HG03442 (cell line): Measurements from ENCODE around the gene DNAJC4.
"Not testable (repeated sequence)": the region's sequence is repeated elsewhere in the genome, so short reads cannot be mapped to it uniquely, and the experiment has no call there.

Experiments
- ATAC-seq: cut with Tn5 transposase; IDR thresholded peaks from one replicate; pipeline ENCODE4 v1.9.1; 2021; ENCODE audit warnings: mild to moderate bottlenecking, moderate library complexity; ENCODE audit not compliant: unreplicated experiment

DNAJC4 gene

DNA sequence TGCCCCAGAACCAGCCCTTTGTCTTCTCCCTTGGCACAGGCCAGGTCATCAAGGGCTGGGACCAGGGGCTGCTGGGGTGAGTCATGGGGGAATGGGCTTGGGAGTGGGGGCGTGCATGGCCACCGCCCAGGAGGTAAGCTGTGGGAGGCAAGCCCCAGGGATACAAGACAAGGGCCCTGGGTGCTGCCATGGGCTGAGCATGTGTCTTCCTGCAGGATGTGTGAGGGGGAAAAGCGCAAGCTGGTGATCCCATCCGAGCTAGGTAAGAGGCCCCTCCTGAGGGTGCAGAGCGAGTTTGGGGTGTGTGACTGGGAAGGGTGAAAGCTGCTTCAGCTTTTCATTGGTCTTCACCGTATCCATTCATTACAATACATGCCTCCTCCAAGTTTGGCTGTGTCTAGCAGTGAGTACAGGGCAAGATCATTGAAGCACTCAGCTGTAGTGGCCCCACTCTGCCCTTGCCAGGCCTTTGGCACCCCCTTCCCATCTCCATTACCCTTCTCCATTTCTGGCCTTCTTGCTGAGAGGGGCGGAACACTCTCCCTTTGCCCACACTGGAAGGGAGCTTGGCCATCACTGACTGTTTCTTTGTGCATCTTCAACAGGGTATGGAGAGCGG is 13.0 kb downstream of the DNAJC4 start:
- no peak for ATAC-seq

DNA sequence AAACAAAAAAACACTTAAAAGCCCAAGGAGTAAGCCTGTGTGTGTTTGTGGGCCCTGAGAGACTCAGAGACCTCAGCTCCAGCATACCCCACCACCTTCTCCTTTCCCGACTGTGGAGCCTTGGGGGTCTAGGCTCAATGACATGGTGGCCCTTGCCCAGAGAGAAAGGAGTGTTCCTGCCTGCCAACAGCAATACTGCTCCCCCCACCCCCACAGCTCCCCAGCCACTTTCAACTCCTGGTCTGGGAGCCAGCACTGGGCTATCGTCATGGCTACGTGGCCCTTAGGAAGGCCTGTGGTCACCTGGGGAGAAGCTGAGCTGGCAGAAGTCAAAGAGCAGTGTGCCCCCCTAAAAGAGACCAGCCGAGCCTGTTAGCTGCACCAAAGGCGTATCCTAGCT is 13.8 kb downstream of the DNAJC4 start:
- no peak for ATAC-seq

- ATAC-seq = no peak
These were observed 14.6 kb downstream of the DNAJC4 start for GRCh38 chr11:64244966-64245365.

- ATAC-seq = no peak
These were observed 15.1 kb downstream of the DNAJC4 start for GRCh38 chr11:64245401-64245796.

- ATAC-seq = no peak
These were observed 15.7 kb downstream of the DNAJC4 start for GRCh38 chr11:64245797-64246620.

DNA sequence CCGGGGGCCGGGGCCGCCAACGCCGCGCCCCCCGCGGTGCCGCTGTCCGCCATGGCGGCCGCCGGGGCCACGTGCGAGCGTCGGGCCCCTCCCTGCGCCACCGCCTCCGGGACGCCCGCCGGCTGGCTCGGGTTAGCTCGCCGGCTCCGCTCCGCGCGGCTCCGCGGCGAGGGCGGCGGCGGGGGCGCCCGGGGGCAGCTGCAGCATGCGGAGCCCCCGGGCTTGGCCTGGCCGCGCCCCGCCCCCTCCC is 16.2 kb downstream of the DNAJC4 start:
- ATAC-seq = not testable (repeated sequence)

DNA sequence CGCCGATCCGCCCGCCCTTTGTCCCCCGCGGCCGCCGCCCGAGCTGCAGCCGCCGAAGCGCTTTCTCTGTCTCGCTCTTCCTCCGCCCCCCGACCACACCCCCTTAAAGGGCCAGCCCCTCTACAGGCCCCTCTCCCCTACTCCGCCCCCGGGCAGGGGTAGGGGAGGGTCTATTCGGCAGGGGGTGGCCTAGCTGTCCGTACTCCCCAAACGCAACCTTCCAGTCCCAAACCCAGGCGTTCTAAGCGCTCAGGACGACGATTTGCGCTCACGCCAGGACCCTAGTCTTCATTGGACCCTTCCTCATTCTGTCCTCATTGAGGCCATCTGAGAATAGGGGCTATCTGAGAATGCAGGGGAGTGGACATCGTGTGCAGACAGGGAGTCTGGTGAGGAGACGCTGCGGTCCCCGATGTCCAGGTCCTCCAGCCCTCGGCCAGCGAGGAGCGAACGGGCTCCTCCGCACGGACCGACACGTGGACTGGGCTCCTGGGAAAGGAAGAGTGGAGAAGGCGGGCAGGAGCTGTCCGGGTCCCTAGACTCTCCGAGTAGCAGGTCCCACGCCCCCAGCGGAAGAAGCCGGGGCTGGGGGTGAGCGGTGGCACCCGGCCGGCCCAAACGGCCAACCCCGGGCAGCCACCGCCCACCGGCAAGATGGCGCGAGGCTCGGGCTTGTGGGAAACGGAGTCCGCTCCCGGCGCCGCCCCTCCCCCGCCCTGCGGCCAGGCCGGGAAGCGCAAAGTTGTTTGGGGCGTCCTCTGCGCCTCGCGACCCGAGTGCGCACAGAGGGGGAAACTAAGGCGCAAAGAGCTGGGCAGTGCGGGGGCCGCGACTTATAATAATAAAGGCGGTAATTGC is 16.8 kb downstream of the DNAJC4 start, which contains the start of gene PPP1R14B:
TSS of gene PPP1R14B (minus strand) at position 73 of the 858 bp plus-strand sequence. CDS start 270 bp downstream, outside the sequence.
- no peak for ATAC-seq

DNA sequence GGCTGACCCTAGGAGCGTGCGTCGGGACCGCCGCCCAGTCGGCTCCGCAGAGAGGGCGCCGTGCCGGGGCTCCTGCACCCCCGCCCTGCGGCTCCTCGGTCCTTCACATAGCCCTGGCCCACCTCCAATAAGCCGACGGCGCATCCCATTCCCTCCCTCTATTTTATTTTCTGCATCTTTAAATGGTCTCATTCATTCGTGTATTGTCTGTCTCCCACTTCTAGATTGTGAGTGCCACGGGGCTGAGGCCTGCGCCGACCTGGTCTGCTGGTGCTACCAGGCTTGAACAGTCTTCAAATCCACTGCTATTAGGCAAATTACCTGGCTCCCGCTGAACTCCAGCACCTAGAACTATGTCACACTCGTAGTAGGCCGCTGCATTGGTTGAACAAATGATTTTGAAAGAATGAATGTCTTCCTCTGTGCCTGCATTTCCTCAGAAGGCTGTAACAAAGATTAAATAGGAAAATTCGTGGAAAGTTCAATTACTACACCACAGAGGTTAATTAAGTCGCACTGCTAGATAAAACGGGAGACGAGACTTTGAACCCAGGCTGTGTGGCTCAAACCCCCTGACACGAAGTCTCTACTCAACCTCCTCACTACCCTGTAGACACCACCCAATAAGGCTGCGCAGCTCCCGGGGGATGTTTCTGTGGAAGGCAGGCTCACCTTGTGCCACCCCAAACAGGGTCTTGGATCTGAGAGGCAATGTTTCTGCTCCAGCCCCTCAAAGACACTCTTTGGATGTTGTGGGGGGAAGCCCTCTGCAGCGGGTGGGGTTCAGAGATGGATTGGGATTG is 17.6 kb downstream of the DNAJC4 start:
- no peak for ATAC-seq

- ATAC-seq = no peak
These were observed 18.2 kb downstream of the DNAJC4 start for GRCh38 chr11:64248578-64248977.

GRCh38 chr11:64249038-64249437 is 18.7 kb downstream of the DNAJC4 start:
- ATAC-seq = no peak

GRCh38 chr11:64249563-64250414 is 19.4 kb downstream of the DNAJC4 start:
- ATAC-seq = no peak

- ATAC-seq = no peak
These were observed 20.2 kb downstream of the DNAJC4 start for GRCh38 chr11:64250415-64251015.

GRCh38 chr11:64251016-64251752 is 20.8 kb downstream of the DNAJC4 start, which contains the start of gene PLCB3:
TSS of gene PLCB3 (plus strand) at chr11:64251530. CDS start at chr11:64251650, 120 bp downstream.
- peak; percentile 48 for ATAC-seq

- ATAC-seq = no peak
These were observed 21.3 kb downstream of the DNAJC4 start for GRCh38 chr11:64251753-64252002.

DNA sequence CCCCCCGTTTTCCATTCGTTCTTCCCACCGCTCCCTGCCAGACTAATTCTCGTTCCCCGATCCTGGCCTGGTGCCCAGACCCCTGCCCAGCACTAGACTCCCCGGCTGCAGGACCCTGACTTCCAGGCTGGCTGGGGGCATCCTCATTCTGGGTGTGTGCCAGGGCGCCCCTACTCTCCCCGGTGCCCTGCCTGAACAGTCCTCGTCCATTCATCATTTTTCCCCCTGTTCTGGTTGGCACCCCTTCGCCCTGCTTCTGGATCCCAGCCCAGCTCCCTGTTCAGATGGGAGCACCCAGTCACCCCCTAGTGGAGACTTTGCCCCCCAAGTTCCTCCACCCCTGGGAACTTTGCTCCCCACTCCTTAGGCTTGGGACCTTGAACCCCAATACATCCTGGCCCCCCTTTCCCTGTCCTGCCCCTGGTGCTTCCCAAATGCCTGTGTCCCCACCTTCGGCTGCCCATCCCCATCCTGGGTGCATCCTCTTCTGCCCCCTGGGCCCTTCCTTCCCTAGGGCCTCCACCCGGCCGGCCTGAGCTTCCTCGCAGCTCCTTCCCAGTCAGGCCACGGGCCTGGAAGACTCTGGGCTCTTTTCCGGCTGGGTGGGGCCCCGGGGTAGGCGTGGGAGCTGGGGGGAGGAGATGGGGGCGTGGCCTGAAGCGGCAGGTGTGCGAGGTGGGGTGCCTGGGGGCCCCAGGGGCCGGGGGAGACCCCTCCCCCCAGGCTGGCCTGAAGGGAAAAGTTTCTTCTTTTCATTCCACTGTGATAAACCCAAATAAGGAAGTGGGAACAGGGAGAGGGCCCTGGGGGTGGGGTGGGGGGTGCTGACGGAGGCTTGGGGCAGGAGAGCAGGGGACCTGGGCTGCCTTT is 21.9 kb downstream of the DNAJC4 start:
- ATAC-seq = no peak

DNA sequence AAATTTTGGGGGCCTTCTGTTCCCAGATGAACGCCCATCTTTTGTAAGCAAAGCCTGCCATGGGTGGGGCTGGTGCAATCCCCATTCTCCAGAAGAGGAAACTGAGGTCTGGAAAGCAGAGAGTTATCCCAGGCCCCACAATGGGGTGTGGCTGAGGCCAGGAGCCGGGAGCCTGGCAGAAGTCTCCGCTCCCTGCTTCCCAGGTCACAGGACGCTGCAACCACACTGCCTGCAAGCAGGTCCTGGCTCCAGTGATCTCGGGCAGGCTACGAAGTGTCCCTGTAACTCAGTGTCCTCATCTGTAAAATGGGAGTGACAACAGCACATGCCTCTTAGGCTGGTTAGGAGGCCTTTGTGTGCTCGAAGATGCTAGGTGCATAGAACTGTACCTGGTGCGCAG is 22.7 kb downstream of the DNAJC4 start:
- ATAC-seq = no peak

DNA sequence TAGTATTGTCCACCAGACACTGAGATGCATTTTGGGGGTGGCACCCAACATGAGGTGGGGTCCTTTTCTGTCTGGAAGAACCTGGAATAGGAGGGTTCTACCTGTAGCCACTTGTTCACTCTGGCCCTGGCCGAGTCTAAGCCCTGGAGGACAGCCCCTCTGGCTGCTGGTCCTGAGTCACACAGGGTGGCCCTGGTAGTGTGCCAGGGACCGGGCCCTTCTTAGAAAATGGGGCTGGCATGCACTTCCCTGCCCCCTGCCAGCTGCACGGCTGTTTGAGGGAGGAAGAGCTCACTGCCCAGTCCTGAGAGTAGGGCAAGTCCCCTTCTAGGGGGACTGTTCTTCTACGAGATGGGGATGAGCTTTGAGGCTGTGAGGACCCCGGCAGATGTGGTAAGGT is 23.1 kb downstream of the DNAJC4 start:
- no peak for ATAC-seq

DNA sequence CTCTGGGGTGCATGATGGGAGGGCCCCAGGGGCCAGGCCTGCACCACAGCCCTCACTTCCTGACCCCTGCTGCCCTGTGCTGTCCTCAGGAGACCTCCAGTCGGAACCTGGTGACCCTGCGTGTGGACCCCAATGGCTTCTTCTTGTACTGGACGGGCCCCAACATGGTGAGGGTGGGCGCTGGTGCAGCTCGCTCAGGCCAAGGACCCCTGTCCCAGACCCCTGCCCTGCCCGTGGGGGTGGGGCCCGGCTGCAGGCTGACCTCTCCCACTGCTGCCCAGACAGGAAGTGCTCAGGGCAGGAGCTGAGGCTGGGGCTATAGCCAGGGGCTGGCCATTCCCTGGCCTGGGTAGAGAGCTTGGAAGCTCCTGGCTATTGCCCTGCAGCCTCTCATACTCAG is 24.0 kb downstream of the DNAJC4 start:
- ATAC-seq = no peak
